Measurements from ENCODE around the gene ATG4B. TPM values are rescaled to one million over a fixed set of nuclear protein-coding genes. Genes with fewer than 3 reads are reported as not detected.

The ATG4B gene
- total and polyA plus RNA-seq, 9 of the 15 experiments (the other 6 are each of a cell fraction or from before 2014, with no cell fraction given): 5.9 to 58.8 (median 35.6) TPM

GRCh38 chr2:241641631-241642030, 4.1 kb downstream of the ATG4B start:
- H3K9me3 ChIP-seq (replicated peaks; ENCODE audit: control insufficient read depth, insufficient read depth, low read depth, low read length): no peaks in the 10 kb centered on the region; the same call in 1 of the 2 replicates
- H3K79me2 ChIP-seq (ENCODE audit: control insufficient read depth, insufficient read depth, low read length): peaks cover 80% of the 10 kb centered on the region
- H3K27me3 ChIP-seq (ENCODE audit: control insufficient read depth in 2 of 2, insufficient read depth in 2 of 2, low read length in 2 of 2): no peaks in the 10 kb centered on the region
- FAIRE-seq (peak; percentile 35), ATAC-seq (peak; percentile 22; the same call in 2 of the 3 replicates), DNase-seq (ENCODE audit: extremely low read depth in 1 of 4, low spot score in 3 of 4) (peak; percentile 17 to 29 (median 28))
- no peak overlapping the region for H3K27ac ChIP-seq (ENCODE audit: extremely low read depth, low read depth, low read length)
- H4K20me1 ChIP-seq (replicated peaks; ENCODE audit: control insufficient read depth, insufficient read depth, low read length): peaks cover 3% of the 10 kb centered on the region; the same call in 1 of the 2 replicates
- CTCF ChIA-PET (ENCODE audit: low intra/inter-chr PET ratio): no interaction called here
- POLR2A ChIA-PET: interaction anchor here (0.7 to 2.1 kb wide), 2 partner anchors 17 to 23 kb away, joined by 3 to 7 read pairs; no protein-coding TSS in a partner anchor
- H3K9ac ChIP-seq (ENCODE audit: insufficient read depth in 1 of 2, low read depth in 2 of 2, low read length in 2 of 2): no peak overlapping the region
- H3K9me1 ChIP-seq (ENCODE audit: control insufficient read depth, insufficient read depth, low read length): no peaks in the 10 kb centered on the region
- H3K4me2 ChIP-seq (ENCODE audit: insufficient read depth, low read length): no peak overlapping the region
- TF ChIP-seq CEBPG (CRISPR knock-in tag; IDR thresholded peaks at IDR 0.05) (no peak), CEBPG (tag; conservative IDR thresholded peaks at IDR 0.05 in 1 of 2, IDR thresholded peaks at IDR 0.05 in 1 of 2) (no peak), E2F4 (CRISPR knock-in tag; IDR thresholded peaks at IDR 0.05; ENCODE audit: low read depth) (no peak), SMARCB1 (IDR thresholded peaks at IDR 0.05; ENCODE audit: insufficient read length, low read depth) (no peak), EGR1 (conservative IDR thresholded peaks at IDR 0.05) (0 out of 2 replicates have a peak, but pooled peaks have one; percentile 14), MED1 (CRISPR knock-in tag; IDR thresholded peaks at IDR 0.05; ENCODE audit: borderline replicate concordance) (no peak), HDAC2 (IDR thresholded peaks at IDR 0.05) (no peak), STAG1 (CRISPR knock-in tag; IDR thresholded peaks at IDR 0.05; ENCODE audit: borderline replicate concordance) (no peak), ATF3 (IDR thresholded peaks at IDR 0.05) (0 out of 2 replicates have a peak, but pooled peaks have one; percentile 20), ATF3 (CRISPR knock-in tag; conservative IDR thresholded peaks at IDR 0.05) (no peak), ZNF224 (CRISPR knock-in tag; IDR thresholded peaks at IDR 0.05) (no peak)
- no peak overlapping the region for H3K4me3 ChIP-seq
- intact Hi-C loops (cut with micrococcal nuclease) (no loop called here), in situ Hi-C loops (cut with MboI) (no loop called here)
- 27% methylated on average over 1 of the region's 2 CpGs for WGBS (ENCODE audit: insufficient coverage, low coverage, missing lambda C conversion rate)
- BruUV-seq (replicated peaks): no TSS peak
- no peak overlapping the region for H2AFZ ChIP-seq (ENCODE audit: low read depth, low read length)
- H3K36me3 ChIP-seq (ENCODE audit: control insufficient read depth, insufficient read depth, low read length): peaks cover 26% of the 10 kb centered on the region; the same call in 2 of the 3 replicates
- peaks cover 4 to 16% of the 10 kb centered on the region in 2 experiments; a peak in 3 of 5 replicates for H3K4me1 ChIP-seq (replicated peaks in 1 of 2; ENCODE audit: control insufficient read depth in 2 of 2, insufficient read depth in 2 of 2, low read length in 2 of 2)
